Epithelial cell of proximal tubule (primary cell): ENCODE results near the gene HACD2. TPM values are rescaled to one million over a fixed set of nuclear protein-coding genes. Genes with fewer than 3 reads are reported as not detected.
"Not testable (repeated sequence)": the region's sequence is repeated elsewhere in the genome, so short reads cannot be mapped to it uniquely, and the experiment has no call there.

Experiments used
- DNase-seq: peaks from one replicate; pipeline ENCODE4 v3.0.0-alpha.2; 2011; ENCODE audit warnings: low read depth
- H3K4me3 ChIP-seq: 2 replicates; pipeline ENCODE4 v1.5.1; 2011; ENCODE audit warnings: low read depth, mild to moderate bottlenecking, low read length
- CTCF ChIP-seq: conservative IDR thresholded peaks from 2 replicates; pipeline ENCODE4 v1.5.1; 2012; ENCODE audit warnings: low read depth, mild to moderate bottlenecking, low read length
- total RNA-seq: library from RNA; depleted of rRNA; stranded (reverse); fragments of >200 nt; gene quantifications from 2 replicates; pipeline ENCODE4 v1.2.3, GENCODE V29; 2015

The HACD2 gene
- total RNA-seq, 1 donor from 2014 or later = 22.8 TPM

DNA sequence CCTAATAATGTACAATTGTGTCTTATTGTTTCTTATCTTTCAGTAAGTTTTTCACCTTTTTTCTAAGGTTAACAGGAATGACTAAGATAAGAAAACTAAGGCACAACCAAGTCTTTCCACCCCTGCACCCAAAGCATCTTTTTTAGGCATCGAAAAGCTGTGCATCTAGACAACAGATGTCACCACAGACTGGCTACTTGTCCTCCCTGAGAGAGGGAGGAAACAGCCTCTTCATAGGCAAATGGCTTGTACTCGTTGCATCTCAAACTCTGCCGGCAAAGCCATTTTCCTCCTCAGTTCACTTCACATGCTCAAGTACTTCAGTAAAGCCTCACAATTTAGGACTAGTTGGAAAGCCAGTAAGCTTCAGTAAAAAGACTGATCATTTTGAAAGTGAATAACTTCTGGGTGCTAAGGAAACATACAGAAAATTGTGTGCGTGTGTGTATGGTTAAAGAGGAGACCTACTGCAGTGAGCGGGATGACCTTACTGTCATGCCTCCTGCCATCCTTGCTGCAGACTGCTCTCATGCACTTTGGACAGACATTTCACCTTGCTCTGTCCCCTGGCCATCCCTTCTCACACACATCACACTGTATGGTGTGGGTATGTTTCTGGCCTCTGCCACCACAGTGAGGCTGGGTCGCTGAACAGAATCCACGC is 36.5 kb upstream of the HACD2 start:
- H3K4me3 ChIP-seq = no peak overlapping the region
- DNase-seq = no peak
- TF ChIP-seq CTCF = no peak

- H3K4me3 ChIP-seq = no peak overlapping the region
- DNase-seq = no peak
- TF ChIP-seq CTCF = no peak
Observed at GRCh38 chr3:123620343-123620742, 35.5 kb upstream of the HACD2 start.

GRCh38 chr3:123618768-123619484 is 34.1 kb upstream of the HACD2 start:
- H3K4me3 ChIP-seq = no peak overlapping the region
- no peak for TF ChIP-seq CTCF
- no peak for DNase-seq

DNA sequence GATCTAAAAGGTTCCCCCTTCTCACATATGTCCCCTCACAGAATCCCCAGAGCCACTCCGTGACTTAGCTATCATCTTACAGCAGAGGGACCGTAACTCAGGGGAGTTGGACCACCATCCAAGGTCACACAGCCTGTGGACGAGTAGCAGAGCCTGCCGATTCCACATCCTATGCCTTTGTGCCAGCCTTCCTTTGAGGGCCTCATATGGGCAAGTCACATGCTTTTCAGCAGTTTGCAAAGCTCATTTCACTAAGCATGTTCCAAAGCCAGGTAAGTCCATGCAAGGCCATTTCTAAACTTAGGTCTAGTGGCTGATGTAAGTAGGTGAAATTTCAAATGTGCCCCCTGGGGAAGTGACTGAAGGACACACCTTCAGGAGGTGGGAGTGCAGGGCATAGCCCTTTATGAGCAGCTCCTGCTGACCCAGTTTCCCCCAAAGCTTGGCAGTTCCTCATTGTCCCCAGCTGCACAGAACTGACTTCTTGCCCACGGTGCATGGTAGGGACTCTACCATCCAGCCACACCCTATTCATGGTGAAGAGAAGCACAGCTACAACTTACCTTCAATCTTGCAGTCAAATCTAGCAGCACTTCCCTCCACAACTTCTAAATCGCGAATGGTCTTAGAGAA is 33.3 kb upstream of the HACD2 start:
- no peak for DNase-seq
- no peak for TF ChIP-seq CTCF
- H3K4me3 ChIP-seq = no peak overlapping the region

GRCh38 chr3:123616593-123616992 is 31.7 kb upstream of the HACD2 start:
- no peak for DNase-seq
- H3K4me3 ChIP-seq = no peak overlapping the region
- TF ChIP-seq CTCF = no peak

DNA sequence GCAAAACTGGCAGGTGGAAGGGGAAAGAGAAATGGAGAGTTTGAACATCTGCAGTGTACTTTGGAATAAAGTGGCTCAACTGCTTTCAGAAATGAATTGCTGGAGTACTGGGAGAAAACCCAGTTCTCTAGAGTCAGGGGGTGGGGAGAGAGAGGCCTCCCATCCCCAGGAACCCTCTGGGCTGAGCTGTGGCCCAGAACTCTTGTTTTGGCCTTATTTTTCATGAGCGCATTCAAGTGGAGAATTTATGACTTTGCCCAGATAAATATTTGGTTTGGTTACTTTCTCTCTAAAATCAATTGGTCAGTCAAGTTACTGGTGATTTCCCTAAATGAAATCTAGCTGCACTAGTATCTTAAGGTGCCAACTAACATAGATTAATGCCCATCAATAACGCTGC is 28.7 kb upstream of the HACD2 start:
- DNase-seq = no peak
- TF ChIP-seq CTCF = no peak
- H3K4me3 ChIP-seq = no peak overlapping the region

DNA sequence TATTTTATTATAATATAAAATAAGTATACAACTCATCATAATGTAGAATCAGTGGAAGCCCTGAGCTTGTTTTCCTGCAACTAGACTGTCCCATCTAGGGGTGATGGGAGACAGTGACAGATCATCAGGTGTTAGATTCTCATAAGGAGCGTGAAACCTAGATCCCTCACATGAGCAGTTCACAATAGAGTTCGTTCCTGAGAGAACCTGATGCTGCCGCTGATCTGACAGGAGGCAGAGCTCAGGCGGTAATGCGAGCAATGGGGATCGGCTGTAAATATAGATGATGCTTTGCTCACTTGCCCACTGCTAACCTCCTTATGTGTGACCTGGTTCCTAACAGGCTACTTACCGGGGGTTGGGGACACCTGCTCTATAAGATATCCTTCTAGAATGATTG is 26.8 kb upstream of the HACD2 start:
- not testable (repeated sequence) for H3K4me3 ChIP-seq, DNase-seq
